ENCODE data around the gene RASA2. TPM values are rescaled to one million over a fixed set of nuclear protein-coding genes. Genes with fewer than 3 reads are reported as not detected.

The RASA2 gene
- polyA plus RNA-seq, 1 donor (not counting 4 experiments of a cell fraction or from before 2014, with no cell fraction given), result 10.3 TPM

GRCh38 chr3:141462176-141462859 lies 24.5 kb upstream of the RASA2 start:
- H3K4me2 ChIP-seq (ENCODE audit: control insufficient read depth, extremely low read depth, insufficient read depth, low read depth, low read length), result no peak overlapping the region
- no peak overlapping the region for H2AFZ ChIP-seq (ENCODE audit: control insufficient read depth, low read length)
- H3K9ac ChIP-seq (ENCODE audit: control insufficient read depth, extremely low read depth, insufficient read depth, low read length), result no peak overlapping the region
- H3K4me1 ChIP-seq (ENCODE audit: control insufficient read depth, extremely low read depth, insufficient read depth, low read length), result peaks cover 4% of the 10 kb centered on the region
- no peak overlapping the region for H3K27ac ChIP-seq (ENCODE audit: control insufficient read depth, insufficient read depth, low read length)
- dilution Hi-C loops (cut with MboI; ENCODE audit: extremely low pct_ligation_motif_present, low sequenced_read_pairs), result no loop called here
- FAIRE-seq (no peak), DNase-seq (ENCODE audit: low read depth, low spot score) (no peak)
- H3K9me3 ChIP-seq (ENCODE audit: control insufficient read depth, low read depth, low read length), result no peaks in the 10 kb centered on the region
- TF ChIP-seq EZH2 (IDR thresholded peaks at IDR 0.05; ENCODE audit: low read length) (no peak), CTCF (optimal IDR thresholded peaks at IDR 0.05 in 1 of 3, IDR thresholded peaks at IDR 0.05 in 1 of 3, conservative IDR thresholded peaks at IDR 0.05 in 1 of 3; ENCODE audit: extremely low read depth in 1 of 3, insufficient read depth in 2 of 3, low read length in 3 of 3) (no peak)
- H4K20me1 ChIP-seq (ENCODE audit: control insufficient read depth, extremely low read depth, insufficient read depth, low read length), result no peaks in the 10 kb centered on the region
- H3K79me2 ChIP-seq (ENCODE audit: control insufficient read depth, insufficient read depth, low read length), result no peaks in the 10 kb centered on the region
- H3K36me3 ChIP-seq (ENCODE audit: control insufficient read depth in 2 of 2, extremely low read depth in 1 of 2, insufficient read depth in 2 of 2, low read length in 2 of 2), result no peaks in the 10 kb centered on the region
- H3K4me3 ChIP-seq (ENCODE audit: control insufficient read depth in 2 of 3, extremely low read depth in 1 of 3, insufficient read depth in 2 of 3, low read depth in 1 of 3, low read length in 3 of 3), result no peak overlapping the region
- H3K9me1 ChIP-seq (ENCODE audit: control insufficient read depth, extremely low read depth, insufficient read depth, low read length), result no peaks in the 10 kb centered on the region
- H3K27me3 ChIP-seq (ENCODE audit: control insufficient read depth, extremely low read depth, insufficient read depth, low read length), result no peaks in the 10 kb centered on the region

GRCh38 chr3:141465221-141465620 lies 21.6 kb upstream of the RASA2 start:
- TF ChIP-seq EZH2 (IDR thresholded peaks at IDR 0.05; ENCODE audit: low read length) (no peak), CTCF (optimal IDR thresholded peaks at IDR 0.05 in 1 of 3, IDR thresholded peaks at IDR 0.05 in 1 of 3, conservative IDR thresholded peaks at IDR 0.05 in 1 of 3; ENCODE audit: extremely low read depth in 1 of 3, insufficient read depth in 2 of 3, low read length in 3 of 3) (no peak)
- Histone ChIP-seq H2AFZ (ENCODE audit: control insufficient read depth, low read length) (no peak overlapping the region), H3K9me3 (ENCODE audit: control insufficient read depth, low read depth, low read length) (no peaks in the 10 kb centered on the region), H3K4me2 (ENCODE audit: control insufficient read depth, extremely low read depth, insufficient read depth, low read depth, low read length) (no peak overlapping the region), H3K36me3 (ENCODE audit: control insufficient read depth in 2 of 2, extremely low read depth in 1 of 2, insufficient read depth in 2 of 2, low read length in 2 of 2) (no peaks in the 10 kb centered on the region), H3K4me1 (ENCODE audit: control insufficient read depth, extremely low read depth, insufficient read depth, low read length) (no peaks in the 10 kb centered on the region), H3K27ac (ENCODE audit: control insufficient read depth, insufficient read depth, low read length) (no peak overlapping the region), H3K79me2 (ENCODE audit: control insufficient read depth, insufficient read depth, low read length) (no peaks in the 10 kb centered on the region), H3K27me3 (ENCODE audit: control insufficient read depth, extremely low read depth, insufficient read depth, low read length) (no peaks in the 10 kb centered on the region), H3K9ac (ENCODE audit: control insufficient read depth, extremely low read depth, insufficient read depth, low read length) (no peak overlapping the region), H4K20me1 (ENCODE audit: control insufficient read depth, extremely low read depth, insufficient read depth, low read length) (no peaks in the 10 kb centered on the region), H3K4me3 (ENCODE audit: control insufficient read depth in 2 of 3, extremely low read depth in 1 of 3, insufficient read depth in 2 of 3, low read depth in 1 of 3, low read length in 3 of 3) (no peak overlapping the region), H3K9me1 (ENCODE audit: control insufficient read depth, extremely low read depth, insufficient read depth, low read length) (no peaks in the 10 kb centered on the region)
- dilution Hi-C loops (cut with MboI; ENCODE audit: extremely low pct_ligation_motif_present, low sequenced_read_pairs), result no loop called here
- FAIRE-seq (no peak), DNase-seq (ENCODE audit: low read depth, low spot score) (no peak)
